ENCODE results near the gene RANBP17.

DNA sequence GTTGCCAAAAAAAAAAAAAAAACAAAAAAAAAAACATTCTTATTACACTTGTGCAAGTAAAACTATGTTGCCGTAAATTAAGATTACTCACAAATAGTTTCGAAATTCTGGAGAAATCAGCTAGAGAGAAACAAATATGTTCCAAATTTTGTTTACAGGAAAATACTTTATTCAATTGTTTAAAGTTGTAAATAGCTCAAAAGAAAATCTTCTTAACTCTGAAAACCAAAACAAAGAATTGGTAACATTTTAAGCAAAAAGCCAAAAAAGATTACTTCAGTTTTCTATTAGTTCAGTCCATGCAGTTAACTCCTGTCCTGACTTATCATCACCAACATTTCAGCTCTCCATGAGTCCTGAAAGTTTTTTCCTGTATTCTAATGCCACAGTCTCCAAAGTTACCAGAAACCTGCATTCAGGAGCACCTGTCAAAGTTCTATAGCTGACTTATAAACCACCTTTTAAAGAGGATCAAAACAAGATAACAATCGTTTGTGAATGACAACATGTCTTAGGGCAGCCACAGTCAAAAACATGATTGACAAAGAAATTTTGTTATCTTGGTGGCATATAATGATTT, 194.1 kb downstream of the RANBP17 start:
- TF ChIP-seq, protein P1, sequence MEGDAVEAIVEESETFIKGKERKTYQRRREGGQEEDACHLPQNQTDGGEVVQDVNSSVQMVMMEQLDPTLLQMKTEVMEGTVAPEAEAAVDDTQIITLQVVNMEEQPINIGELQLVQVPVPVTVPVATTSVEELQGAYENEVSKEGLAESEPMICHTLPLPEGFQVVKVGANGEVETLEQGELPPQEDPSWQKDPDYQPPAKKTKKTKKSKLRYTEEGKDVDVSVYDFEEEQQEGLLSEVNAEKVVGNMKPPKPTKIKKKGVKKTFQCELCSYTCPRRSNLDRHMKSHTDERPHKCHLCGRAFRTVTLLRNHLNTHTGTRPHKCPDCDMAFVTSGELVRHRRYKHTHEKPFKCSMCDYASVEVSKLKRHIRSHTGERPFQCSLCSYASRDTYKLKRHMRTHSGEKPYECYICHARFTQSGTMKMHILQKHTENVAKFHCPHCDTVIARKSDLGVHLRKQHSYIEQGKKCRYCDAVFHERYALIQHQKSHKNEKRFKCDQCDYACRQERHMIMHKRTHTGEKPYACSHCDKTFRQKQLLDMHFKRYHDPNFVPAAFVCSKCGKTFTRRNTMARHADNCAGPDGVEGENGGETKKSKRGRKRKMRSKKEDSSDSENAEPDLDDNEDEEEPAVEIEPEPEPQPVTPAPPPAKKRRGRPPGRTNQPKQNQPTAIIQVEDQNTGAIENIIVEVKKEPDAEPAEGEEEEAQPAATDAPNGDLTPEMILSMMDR (conservative IDR thresholded peaks at IDR 0.05 in 1 of 2, IDR thresholded peaks at IDR 0.05 in 1 of 2; ENCODE audit: extremely low read depth in 1 of 2, insufficient read depth in 1 of 2, low read depth in 1 of 2, low read length in 2 of 2) = no peak
- no peak for TF ChIP-seq EZH2 (IDR thresholded peaks at IDR 0.05; ENCODE audit: borderline replicate concordance, low read length)

Measured in mammary epithelial cell (primary cell).